ENCODE measurements around the gene RPE.

RPE gene

DNA sequence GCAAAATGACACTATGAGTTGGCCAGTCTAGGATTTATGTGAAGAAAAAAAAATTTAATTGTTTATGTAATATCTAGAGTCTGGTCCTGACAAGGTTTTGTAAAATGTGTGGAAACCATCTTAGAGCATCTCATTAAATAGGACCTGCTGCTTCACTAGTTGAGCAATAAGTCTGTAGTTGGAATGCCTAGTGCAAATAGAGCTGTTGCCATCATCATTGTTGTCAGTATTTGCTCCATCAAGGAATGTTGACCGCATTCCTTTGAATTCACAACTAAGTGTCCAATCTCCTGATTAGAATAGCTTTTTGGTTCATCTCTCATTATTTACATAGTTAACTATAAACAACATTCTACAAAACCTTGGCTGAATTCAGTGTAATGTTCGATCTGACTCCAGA, 32.2 kb upstream of the RPE start:
- TF ChIP-seq, protein P1, sequence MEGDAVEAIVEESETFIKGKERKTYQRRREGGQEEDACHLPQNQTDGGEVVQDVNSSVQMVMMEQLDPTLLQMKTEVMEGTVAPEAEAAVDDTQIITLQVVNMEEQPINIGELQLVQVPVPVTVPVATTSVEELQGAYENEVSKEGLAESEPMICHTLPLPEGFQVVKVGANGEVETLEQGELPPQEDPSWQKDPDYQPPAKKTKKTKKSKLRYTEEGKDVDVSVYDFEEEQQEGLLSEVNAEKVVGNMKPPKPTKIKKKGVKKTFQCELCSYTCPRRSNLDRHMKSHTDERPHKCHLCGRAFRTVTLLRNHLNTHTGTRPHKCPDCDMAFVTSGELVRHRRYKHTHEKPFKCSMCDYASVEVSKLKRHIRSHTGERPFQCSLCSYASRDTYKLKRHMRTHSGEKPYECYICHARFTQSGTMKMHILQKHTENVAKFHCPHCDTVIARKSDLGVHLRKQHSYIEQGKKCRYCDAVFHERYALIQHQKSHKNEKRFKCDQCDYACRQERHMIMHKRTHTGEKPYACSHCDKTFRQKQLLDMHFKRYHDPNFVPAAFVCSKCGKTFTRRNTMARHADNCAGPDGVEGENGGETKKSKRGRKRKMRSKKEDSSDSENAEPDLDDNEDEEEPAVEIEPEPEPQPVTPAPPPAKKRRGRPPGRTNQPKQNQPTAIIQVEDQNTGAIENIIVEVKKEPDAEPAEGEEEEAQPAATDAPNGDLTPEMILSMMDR (conservative IDR thresholded peaks at IDR 0.05) = no peak
- no peak overlapping the region for H3K27ac ChIP-seq

DNA sequence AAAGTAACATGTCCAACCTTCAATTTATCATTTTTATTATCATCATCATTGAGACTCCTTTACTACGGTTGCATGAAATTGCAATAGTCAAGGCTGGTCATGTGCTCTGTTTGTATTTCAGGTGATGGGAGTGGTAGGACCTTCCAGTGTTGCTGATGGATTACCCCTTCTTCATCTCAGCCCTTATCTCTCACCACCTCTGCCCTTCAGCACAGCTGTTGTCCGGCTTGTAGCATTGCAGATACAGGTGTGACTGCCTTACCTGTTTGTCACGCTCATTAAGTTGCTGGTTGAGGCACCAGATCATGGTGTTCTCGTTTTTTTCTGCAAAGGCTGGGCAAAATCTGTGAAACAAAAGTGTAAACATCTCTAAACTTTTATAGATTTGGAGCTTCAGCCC, 31.7 kb upstream of the RPE start:
- H3K27ac ChIP-seq = no peak overlapping the region
- TF ChIP-seq, protein P1 (conservative IDR thresholded peaks at IDR 0.05) = no peak

DNA sequence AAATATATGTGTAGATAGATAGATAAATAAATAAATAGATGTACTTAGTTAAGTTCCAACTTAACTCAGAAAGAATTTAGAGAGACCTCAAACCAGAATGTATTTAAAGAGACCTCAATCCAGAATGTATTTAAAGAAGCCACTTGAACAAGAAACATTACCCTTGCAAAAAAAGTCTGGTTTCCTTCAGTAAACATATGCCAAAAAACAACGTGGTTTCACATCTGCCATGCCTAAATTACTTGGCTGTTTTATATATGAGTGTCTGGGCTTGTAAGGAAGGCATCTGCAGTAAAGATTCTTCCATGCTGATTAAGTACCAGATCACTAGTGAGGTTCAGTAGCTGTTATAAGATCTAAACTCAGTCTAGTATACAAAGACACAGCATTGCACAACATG, 29.1 kb upstream of the RPE start:
- TF ChIP-seq, protein P1 (conservative IDR thresholded peaks at IDR 0.05) = no peak
- H3K27ac ChIP-seq = no peak overlapping the region

DNA sequence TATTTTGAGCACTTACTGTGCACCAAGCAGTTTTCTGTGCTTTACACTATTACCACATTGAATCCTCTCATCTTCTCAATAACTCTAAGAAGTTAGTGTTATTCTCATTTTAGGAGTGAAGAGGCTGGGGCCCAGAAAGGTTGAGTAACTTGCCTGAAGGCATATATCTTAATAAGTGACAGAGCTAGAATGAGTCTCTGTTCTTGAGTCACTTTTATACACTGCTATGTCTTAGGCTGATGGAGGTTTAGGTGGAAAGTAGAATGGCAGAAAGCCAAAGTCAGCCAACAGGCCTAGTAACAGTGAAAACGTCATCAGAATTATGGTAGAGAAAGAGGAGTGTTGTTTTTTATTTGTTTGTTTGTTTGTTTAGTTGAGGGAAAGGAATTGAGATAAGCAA, 27.9 kb upstream of the RPE start:
- TF ChIP-seq, protein P1 (conservative IDR thresholded peaks at IDR 0.05) = no peak
- H3K27ac ChIP-seq = no peak overlapping the region

DNA sequence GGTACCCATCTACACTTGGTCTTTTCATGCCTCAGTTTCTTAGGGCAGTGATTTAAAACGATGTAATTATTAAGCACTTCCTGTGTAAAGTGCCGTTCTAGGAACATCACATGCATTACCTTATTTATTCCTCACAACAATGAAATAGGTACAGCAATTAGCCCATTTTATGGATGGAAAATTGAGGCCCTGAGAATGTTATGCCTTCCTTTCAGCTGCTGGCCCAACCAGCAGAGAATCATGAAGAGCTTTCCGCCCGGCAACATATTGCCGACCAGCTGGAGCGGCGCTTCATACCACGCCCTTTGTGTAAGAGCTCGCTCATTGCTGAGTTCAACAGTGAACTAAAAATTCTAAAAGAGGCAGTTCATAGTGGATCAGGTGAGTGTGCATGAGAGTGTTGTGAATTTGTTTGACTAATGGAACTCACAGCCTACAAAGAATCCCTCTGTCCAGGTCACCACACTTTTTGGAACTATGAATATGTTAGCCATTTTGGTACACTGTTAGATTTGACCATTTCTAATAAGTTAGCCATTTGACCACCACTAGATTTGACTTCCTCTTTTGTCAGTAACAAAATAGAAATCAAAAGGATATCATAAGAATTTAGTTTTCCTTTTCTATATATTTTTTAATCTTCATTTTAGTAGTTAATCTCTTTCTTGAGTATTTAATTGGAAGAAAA, 25.6 kb upstream of the RPE start:
- H3K27ac ChIP-seq = no peak overlapping the region
- TF ChIP-seq, protein P1 (conservative IDR thresholded peaks at IDR 0.05) = no peak

DNA sequence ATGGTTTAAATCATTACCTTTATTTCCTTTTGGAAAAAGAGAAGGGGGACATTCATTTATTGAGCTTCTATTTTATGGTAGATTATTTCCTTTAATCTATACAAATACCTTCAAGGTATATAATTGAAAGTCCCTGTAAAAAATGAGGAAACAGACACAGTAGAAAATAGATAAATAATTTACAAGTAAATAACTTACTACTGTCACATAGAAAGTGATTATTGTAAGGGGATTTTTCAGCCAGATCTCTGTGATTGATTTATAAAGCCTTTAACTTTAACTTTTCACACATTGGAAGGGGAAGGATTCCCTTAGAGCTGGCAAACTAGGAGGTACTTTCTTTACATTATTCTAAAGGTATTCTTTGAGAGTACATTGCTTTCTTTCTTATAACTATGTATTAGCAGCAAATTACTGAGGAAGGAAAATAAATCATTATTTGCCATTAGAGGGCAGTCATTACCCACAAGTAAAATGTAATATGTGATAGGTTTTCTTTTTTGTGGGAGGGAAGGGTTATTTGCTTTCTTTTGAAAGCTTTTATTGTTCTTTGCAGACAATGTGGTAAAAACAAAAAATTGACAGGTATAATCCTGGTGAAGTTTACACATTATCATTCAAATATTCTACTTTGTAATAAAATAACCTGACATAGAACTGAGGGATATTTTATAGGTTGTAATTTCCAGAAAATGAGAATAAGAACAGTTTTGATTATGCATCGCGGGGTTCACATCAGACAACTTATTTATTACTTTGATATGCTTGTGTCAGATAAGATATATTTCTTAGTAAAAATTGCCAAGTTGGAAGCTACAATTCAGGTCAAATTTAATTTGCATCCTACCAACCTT, 24.8 kb upstream of the RPE start:
- TF ChIP-seq, protein P1 (conservative IDR thresholded peaks at IDR 0.05) = peak; percentile 77
- H3K27ac ChIP-seq = no peak overlapping the region

DNA sequence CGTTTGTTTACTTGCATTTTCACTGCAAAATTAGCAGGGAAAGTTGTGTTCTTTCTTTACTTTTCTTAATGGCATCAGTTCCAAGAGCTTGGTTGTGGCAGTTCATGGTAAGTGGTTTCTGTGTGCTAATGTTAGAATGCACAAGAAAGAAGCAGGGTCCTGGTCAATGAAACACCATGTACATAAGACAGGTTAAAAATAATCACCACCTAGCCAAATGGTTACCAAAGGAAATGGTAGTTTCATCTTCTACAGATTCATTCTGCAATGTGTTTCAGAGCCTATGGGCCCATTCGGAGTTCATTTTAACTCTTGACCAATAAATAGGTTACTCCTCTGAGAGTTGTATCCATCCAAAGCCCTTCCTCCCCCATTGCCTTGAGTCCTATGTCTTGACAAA, 18.1 kb upstream of the RPE start:
- H3K27ac ChIP-seq = no peak overlapping the region
- TF ChIP-seq, protein P1 (conservative IDR thresholded peaks at IDR 0.05) = no peak

All from VCaP (cell line).